GM11168 (cell line): Measurements from ENCODE around the gene DALRD3.

ENCODE experiments used
- in situ Hi-C: fragments of 300-500 bp; cut with MboI; formaldehyde crosslinking; loops from one replicate; pipeline ENCODE4 v1.12.0; 2022; ENCODE audit warnings: low sequenced_read_pairs; ENCODE audit not compliant: unreplicated experiment

Gene DALRD3

GRCh38 chr3:49006408-49007067 is 11.8 kb downstream of the DALRD3 start:
- in situ Hi-C loops, result no loop called here

- in situ Hi-C loops, result no loop called here
Measured at GRCh38 chr3:49005998-49006397, 12.4 kb downstream of the DALRD3 start.

- in situ Hi-C loops, result no loop called here
Measured at GRCh38 chr3:49005303-49005680, 13.1 kb downstream of the DALRD3 start.

GRCh38 chr3:49004352-49005302 is 13.8 kb downstream of the DALRD3 start:
- in situ Hi-C loops, result no loop called here

- in situ Hi-C loops, result no loop called here
Measured at GRCh38 chr3:49001155-49001554, 17.2 kb downstream of the DALRD3 start.

DNA sequence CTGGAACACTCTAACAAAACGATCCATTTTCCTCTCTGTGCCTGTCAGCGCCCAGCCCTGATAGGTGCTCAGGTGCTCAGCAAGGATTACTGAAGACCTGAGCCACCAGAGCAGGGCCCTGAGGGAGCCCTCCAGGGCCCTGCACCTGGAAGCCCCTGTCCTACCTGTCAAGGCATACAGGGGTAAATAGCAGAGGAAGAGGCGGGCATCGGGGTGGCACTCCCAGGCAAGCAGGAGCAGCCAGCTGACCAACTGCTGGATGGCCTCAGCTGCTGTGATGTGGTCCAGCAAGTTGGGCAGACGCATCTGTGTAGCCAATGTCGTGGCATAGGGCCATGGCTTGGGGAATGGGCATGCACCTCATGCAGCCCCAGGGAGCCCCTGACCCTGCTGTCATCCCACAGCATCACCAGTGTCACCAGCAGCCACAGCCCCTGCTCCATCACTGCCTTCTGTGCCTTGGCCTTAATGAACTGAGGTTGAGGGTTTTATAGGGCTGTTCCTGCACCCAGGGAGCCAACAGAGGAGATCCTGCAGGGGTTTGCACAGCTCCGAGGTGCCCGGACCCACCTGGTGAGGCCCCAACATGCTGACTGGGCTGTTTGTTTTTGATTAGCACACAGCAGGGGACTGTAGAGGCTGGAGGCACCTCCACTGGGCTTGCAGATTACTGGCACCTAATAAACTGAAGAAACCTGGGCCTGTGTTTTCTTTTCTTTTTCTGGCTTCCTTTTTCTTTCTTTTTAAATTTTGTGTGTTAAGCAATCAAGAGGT is 19.1 kb downstream of the DALRD3 start:
- in situ Hi-C loops, result no loop called here

GRCh38 chr3:48997714-48998637 is 20.4 kb downstream of the DALRD3 start:
- in situ Hi-C loops, result no loop called here

DNA sequence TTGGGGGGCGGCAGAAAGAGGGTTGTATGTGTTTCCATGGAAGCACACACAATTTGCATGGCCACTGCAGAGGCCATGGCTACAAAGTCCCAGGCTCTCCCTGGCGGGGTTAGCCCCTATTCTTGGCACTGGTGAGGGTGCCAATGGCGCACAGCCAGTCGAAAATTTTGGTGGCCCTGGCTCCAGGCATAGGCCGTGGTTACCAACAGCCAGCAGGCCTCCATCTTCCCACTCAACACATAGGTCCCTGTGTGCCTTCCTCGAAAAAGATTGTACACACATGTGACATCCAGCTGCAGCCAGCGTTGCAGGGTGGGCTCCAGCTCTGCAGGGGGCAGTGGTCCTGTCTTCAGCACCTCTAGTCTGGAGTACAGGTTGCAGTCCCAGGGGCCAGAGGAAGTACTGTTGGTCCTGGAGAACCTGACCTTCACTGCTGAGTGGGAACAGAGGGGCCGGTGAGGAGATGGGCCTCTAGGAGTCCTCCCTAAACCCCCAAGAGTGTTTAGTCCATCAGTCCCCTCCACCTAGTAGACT is 21.2 kb downstream of the DALRD3 start:
- in situ Hi-C loops, result no loop called here

DNA sequence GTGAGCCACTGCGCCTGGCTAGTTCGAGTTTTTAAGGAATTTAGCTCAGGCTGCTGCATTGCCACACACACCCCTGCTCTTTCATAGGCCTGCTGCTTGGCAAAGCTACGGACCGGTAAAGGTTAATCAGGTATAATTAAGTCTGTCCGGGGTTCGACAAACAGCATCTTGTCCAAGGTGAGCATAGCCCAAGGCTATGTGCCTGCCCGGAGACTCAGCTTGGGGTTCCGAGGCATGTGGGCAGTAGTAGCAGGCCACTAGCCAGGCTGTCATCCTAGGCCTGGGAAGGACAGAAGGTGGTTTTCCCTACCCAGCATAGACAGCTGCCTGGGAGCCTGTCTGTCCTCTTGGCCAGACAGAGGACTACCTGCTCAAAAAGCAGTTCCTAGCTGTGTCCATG is 21.7 kb downstream of the DALRD3 start:
- in situ Hi-C loops, result no loop called here

DNA sequence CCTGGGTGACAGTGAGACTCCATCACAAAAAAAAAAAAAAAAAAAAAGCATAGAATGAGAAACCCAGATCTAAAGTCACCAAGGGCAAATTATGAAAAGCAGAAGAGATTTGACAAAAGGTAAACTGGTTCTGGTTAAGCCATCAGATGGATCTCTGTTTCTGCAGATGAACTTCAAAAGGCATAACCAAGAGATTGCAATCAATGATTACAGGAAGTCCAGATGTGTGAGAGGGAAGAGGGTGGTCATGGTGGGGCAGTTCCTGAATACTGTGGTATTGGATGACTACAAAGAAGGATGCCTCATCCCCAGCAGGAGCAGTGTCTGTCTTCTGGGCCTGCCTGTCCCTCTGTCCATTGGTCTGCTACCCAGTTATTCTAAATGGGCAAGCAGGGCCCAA is 24.5 kb downstream of the DALRD3 start:
- in situ Hi-C loops, result no loop called here

DNA sequence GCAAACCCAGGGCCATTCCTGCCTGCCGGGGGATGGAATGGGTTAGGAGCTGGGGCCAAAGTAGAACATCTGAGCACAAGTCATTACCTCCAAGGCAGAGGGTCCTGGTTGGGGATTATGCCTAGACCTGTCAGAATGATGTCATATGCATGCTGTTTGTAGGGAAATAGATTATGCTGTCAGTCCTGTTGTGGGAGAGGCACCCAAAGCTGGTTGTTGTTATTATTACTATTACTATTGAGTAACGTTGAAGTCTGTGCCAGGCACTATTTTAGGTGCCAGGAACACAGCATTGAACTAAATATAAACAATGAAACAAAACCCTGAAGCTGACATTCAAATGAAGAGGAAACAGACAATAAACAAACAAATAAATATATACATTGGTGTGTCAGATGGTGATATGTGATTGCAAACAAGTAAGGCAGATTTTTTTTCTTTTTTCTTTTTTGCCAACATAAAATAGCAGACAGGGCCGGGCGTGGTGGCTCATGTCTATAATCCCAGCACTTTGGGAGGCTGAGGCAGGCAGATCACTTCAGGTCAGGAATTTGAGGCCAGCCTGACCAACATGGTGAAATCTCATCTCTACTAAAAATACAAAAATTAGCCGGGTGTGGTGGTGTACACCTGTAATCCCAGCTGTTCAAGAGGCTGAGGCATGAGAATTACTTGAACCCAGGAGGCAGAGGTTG is 26.4 kb downstream of the DALRD3 start:
- in situ Hi-C loops, result no loop called here

DNA sequence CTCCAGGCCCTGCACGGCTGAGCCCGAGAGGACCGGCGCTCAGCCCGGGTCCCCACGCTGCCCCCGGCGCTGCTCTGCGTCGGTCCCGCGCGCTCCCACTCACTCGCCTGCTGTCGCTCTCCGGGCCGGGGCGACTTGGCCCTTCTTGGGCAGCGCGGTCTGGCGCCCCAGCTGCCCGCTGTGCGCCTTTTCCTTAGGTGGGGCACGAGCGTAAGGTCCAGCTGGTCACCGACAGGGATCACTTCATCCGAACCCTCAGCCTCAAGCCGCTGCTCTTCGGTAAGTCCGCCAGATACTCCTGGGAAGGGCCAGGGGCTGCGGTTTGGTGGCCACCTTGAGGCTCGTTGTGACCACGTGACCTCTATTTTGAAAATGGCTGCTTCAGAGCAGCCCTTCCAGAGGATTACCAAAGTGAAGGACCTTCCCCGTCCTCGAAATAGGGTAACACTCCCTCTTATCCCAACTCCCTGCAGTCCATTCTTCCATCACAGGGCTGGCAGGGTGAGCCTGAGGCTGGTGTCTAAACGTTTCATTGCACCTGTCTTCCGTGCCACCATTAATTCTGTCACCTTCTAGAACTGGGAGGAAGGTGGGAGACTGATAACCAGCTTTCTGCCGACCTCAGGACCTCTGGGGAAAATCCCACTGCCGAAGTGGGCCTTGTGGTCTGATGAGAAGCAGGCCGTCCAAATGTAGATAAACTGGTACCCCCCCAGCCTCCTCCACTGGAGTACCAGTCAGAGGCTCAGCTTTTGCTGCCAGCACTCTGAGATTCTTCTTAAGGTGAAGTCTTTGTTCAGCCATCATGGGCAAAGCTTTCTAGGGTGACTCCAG is 27.5 kb downstream of the DALRD3 start:
- in situ Hi-C loops, result no loop called here

DNA sequence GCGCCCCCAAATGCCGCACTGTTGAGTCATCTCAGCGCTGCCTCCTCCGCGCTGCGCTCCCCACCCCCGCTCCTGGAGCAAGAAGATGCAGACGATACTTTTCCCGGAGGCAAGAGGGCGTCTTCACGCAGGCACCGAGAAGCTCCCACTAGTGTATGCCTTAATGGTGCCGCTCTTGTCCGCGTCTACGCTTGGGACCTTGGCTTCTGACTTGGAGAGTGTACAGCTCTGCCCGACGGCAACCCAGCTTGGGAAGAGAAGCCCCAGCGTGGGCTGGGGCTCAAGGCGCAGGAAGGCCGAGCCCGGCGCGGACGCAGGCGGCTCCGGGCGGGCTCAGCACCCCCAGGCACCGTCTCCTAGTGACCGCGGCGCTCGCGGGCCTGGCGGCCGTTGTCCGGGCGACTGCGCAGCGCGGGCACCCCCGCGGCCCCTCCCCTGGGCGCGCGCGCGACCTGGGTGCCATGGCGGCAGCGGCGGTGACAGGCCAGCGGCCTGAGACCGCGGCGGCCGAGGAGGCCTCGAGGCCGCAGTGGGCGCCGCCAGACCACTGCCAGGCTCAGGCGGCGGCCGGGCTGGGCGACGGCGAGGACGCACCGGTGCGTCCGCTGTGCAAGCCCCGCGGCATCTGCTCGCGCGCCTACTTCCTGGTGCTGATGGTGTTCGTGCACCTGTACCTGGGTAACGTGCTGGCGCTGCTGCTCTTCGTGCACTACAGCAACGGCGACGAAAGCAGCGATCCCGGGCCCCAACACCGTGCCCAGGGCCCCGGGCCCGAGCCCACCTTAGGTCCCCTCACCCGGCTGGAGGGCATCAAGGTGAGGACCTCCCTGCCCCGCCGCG is 28.4 kb downstream of the DALRD3 start, which contains the start of gene P4HTM:
Gene P4HTM (plus strand): TSS at position 446 of the 840 bp plus-strand sequence. CDS start 16 bp downstream, at position 462.
- in situ Hi-C loops, result no loop called here

GRCh38 chr3:48989126-48989795 is 29.1 kb downstream of the DALRD3 start:
- in situ Hi-C loops, result no loop called here

DNA sequence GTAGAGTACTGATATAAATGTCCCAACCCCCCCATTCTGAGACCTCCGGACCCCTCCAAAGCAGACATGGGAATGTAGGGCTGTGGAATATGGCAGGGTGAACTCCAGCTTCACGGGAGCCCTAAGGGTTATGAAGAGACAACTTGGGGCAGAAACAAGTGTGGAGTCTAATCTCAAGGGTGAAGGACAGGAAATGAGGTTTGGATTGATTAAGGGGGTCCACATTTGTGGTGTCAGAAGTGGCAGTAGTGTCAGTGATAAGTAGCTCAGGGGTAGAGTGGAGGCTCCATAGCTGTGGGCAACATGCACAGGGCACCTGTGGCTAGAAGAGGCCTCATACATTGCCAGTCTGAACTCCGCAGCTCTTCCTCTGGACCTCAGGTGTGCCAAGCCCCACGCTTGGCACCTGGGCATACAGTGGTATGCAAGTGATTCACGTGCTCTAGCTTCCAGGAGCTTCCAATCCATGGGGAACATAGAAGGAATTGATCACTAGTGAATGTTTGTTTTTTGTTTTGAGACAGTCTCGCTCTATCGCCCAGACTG is 32.5 kb downstream of the DALRD3 start:
- in situ Hi-C loops, result no loop called here

DNA sequence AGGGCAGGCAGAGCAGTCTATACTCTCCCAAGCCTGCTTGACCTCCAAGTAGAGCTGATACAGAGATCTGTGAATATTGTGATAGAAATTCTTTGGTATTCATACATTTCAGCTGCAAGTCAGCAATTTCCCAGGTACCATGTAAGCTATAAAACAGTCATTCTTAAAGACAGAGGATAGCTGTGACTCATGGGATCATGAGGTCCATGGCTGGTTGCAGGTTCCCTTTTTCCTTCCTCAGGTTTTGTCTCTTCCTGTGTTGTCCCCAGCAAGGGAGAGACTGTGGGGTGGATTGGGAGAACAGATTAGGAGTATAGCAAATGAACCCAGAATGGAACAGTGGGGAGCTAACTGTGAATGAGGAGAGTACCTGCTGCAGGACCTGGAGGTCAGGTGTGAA is 33.7 kb downstream of the DALRD3 start:
- in situ Hi-C loops, result no loop called here
